Transverse colon (tissue), 4 donors: Measurements from ENCODE around the gene SPRYD4.

Experiments
- CTCF ChIP-seq, 5 experiments: fragments of 200-600 bp in 3 of 5; fragments of 450-650 bp in 2 of 5; sonication (generic) in 3 of 5; IDR thresholded peaks; 1 replicate in 2 of 5; 2 replicates in 3 of 5; pipeline ENCODE4 v1.5.1; 2016 to 2017; ENCODE audit warnings: antibody characterized with exemption in 5 of 5, inconsistent platforms in 3 of 5, mild to moderate bottlenecking in 2 of 5, moderate library complexity in 1 of 5
- EP300 ChIP-seq: sonication (generic); formaldehyde crosslinking; IDR thresholded peaks from one replicate; pipeline ENCODE4 v1.6.1; 2017; ENCODE audit warnings: antibody characterized with exemption, low read depth
- POLR2A ChIP-seq: fragments of 450-650 bp; IDR thresholded peaks from one replicate; pipeline ENCODE4 v1.6.1; 2016; ENCODE audit warnings: antibody characterized with exemption, mild to moderate bottlenecking, moderate library complexity
- POLR2AphosphoS5 ChIP-seq, 3 donors: sonication (generic); formaldehyde crosslinking; IDR thresholded peaks; one replicate each; pipeline ENCODE4 v1.6.1; 2016; ENCODE audit warnings: antibody characterized with exemption in 3 of 3

GRCh38 chr12:56477521-56478225 lies 9.3 kb downstream of the SPRYD4 start:
- no peak for TF ChIP-seq POLR2A
- no peak for TF ChIP-seq CTCF (IDR thresholded peaks at IDR 0.05)
- no peak for TF ChIP-seq EP300
- TF ChIP-seq POLR2AphosphoS5 (IDR thresholded peaks at IDR 0.05), result no peak
